ENCODE data around the gene EMC10.
A peak's percentile ranks its signal among the peaks of the same experiment; 100 is the strongest.

Gene EMC10

GRCh38 chr19:50430888-50431342, 45.4 kb upstream of the EMC10 start:
- H3K9ac ChIP-seq: no peak overlapping the region

GRCh38 chr19:50431343-50432220, 44.7 kb upstream of the EMC10 start:
- Histone ChIP-seq H3K9me3 (ENCODE audit: control insufficient read depth, low read length) (no peaks in the 10 kb centered on the region), H3K36me3 (ENCODE audit: control insufficient read depth, insufficient read depth, low read length) (no peaks in the 10 kb centered on the region), H3K4me1 (peaks cover 15% of the 10 kb centered on the region), H3K9ac (peak overlapping the region; percentile 16), H3K4me3 (ENCODE audit: low read depth, low read length) (peak overlapping the region; percentile 59), H2AFZ (peak overlapping the region; percentile 91), H3K27ac (peak overlapping the region; percentile 88), H3K4me2 (ENCODE audit: low read length) (peak overlapping the region; percentile 99), H3K27me3 (ENCODE audit: control insufficient read depth, insufficient read depth, low read length) (no peaks in the 10 kb centered on the region), H3K79me2 (no peaks in the 10 kb centered on the region)
- TF ChIP-seq, protein P1, sequence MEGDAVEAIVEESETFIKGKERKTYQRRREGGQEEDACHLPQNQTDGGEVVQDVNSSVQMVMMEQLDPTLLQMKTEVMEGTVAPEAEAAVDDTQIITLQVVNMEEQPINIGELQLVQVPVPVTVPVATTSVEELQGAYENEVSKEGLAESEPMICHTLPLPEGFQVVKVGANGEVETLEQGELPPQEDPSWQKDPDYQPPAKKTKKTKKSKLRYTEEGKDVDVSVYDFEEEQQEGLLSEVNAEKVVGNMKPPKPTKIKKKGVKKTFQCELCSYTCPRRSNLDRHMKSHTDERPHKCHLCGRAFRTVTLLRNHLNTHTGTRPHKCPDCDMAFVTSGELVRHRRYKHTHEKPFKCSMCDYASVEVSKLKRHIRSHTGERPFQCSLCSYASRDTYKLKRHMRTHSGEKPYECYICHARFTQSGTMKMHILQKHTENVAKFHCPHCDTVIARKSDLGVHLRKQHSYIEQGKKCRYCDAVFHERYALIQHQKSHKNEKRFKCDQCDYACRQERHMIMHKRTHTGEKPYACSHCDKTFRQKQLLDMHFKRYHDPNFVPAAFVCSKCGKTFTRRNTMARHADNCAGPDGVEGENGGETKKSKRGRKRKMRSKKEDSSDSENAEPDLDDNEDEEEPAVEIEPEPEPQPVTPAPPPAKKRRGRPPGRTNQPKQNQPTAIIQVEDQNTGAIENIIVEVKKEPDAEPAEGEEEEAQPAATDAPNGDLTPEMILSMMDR (IDR thresholded peaks at IDR 0.05): no peak

More at GRCh38 chr19:50430888-50431342, 45.4 kb upstream of the EMC10 start:
- Histone ChIP-seq H3K27ac (no peak overlapping the region), H3K4me3 (ENCODE audit: low read depth, low read length) (peak overlapping the region; percentile 59), H2AFZ (peak overlapping the region; percentile 91), H3K36me3 (ENCODE audit: control insufficient read depth, insufficient read depth, low read length) (no peaks in the 10 kb centered on the region), H3K9me3 (ENCODE audit: control insufficient read depth, low read length) (no peaks in the 10 kb centered on the region), H3K4me1 (peaks cover 15% of the 10 kb centered on the region), H3K27me3 (ENCODE audit: control insufficient read depth, insufficient read depth, low read length) (no peaks in the 10 kb centered on the region), H3K4me2 (ENCODE audit: low read length) (peak overlapping the region; percentile 99), H3K79me2 (no peaks in the 10 kb centered on the region)
- TF ChIP-seq, protein P1 (IDR thresholded peaks at IDR 0.05): no peak

GRCh38 chr19:50432221-50433028, 43.9 kb upstream of the EMC10 start, which contains the start of gene MYBPC2:
Gene MYBPC2, plus strand, starts transcription at chr19:50432892. Its CDS starts 62 bp downstream, at chr19:50432954.
- H3K4me2 ChIP-seq (ENCODE audit: low read length): peak within 1 kb of the TSS; percentile 99
- peak within 1 kb of the TSS; percentile 88 for H3K27ac ChIP-seq
- peak within 1 kb of the TSS; percentile 91 for H2AFZ ChIP-seq
- H3K9ac ChIP-seq: peak within 1 kb of the TSS; percentile 16
- H3K27me3 ChIP-seq (ENCODE audit: control insufficient read depth, insufficient read depth, low read length): no peaks in the 10 kb centered on the region
- H3K9me3 ChIP-seq (ENCODE audit: control insufficient read depth, low read length): no peaks in the 10 kb centered on the region
- no peaks in the 10 kb centered on the region for H3K79me2 ChIP-seq
- TF ChIP-seq, protein P1 (IDR thresholded peaks at IDR 0.05): no peak
- peaks cover 15% of the 10 kb centered on the region for H3K4me1 ChIP-seq
- no peaks in the 10 kb centered on the region for H3K36me3 ChIP-seq (ENCODE audit: control insufficient read depth, insufficient read depth, low read length)
- peak within 1 kb of the TSS; percentile 59 for H3K4me3 ChIP-seq (ENCODE audit: low read depth, low read length)

DNA sequence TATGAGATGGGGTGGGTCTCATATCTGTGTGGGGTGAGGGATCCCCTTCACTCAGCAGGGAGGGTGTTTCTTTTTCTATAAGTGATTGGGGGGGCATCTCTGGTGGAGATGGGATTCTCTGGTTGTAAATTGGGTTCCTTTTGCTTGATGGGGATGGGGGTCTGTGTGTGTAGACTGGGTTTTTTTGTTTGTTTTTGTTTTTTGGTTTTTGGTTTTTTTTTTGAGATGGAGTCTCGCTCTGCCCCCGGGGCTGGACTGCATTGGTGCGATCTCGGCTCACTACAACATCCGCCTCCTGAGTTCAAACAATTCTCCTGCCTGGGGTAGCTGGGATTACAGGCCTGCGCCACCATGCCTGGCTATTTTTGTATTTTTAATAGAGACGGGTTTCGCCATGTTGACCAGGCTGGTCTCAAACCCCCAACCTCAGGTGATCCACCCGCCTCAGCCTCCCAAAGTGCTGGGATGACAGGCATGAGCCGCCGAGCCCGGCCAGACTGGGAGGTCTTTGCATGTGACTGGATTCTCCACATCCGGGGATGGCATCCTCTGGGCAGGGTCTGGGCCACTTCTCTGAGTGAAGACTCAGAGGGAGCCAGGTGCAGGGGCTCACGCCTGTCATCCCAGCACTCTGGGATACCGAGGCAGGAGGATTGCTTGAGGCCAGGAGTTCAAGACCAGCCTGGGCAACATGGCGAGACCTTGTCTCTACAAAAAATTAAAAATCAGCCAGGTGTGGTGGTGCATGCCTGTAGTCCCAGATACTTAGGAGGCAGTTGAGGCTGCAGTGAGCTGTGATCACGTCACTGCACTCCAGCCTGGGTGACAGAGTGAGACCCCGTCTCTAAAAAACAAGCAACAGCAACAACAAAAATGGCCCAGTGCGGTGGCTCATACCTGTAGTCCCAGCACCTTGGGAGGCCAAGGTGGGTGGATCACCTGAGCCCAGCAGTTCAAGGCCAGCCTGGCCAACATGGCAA, 42.8 kb upstream of the EMC10 start:
- TF ChIP-seq, protein P1 (IDR thresholded peaks at IDR 0.05): no peak
- Histone ChIP-seq H3K9ac (no peak overlapping the region), H3K27ac (peak overlapping the region; percentile 88), H3K27me3 (ENCODE audit: control insufficient read depth, insufficient read depth, low read length) (no peaks in the 10 kb centered on the region), H3K36me3 (ENCODE audit: control insufficient read depth, insufficient read depth, low read length) (no peaks in the 10 kb centered on the region), H3K9me3 (ENCODE audit: control insufficient read depth, low read length) (no peaks in the 10 kb centered on the region), H3K79me2 (no peaks in the 10 kb centered on the region), H3K4me2 (ENCODE audit: low read length) (peak overlapping the region; percentile 81), H3K4me3 (ENCODE audit: low read depth, low read length) (peak overlapping the region; percentile 59), H3K4me1 (peaks cover 11% of the 10 kb centered on the region), H2AFZ (peak overlapping the region; percentile 91)
